GM23248 (cell line): Measurements from ENCODE around the gene ADAT2. TPM values are rescaled to one million over a fixed set of nuclear protein-coding genes. Genes with fewer than 3 reads are reported as not detected.

Experiments used
- DNase-seq: peaks from one replicate; pipeline ENCODE4 v3.0.0-alpha.2; 2015
- H2AFZ ChIP-seq: fragments of 200-600 bp; sonication (generic); 2 replicates; pipeline ENCODE4 v1.6.1; 2016; ENCODE audit warnings: antibody characterized with exemption
- H3F3A ChIP-seq: fragments of 200-600 bp; sonication (generic); 2 replicates; pipeline ENCODE4 v1.6.1; 2016; ENCODE audit warnings: mild to moderate bottlenecking, antibody characterized with exemption, mixed run types; ENCODE audit not compliant: insufficient read depth
- H3K27ac ChIP-seq: fragments of 200-600 bp; sonication (generic); 2 replicates; pipeline ENCODE4 v1.5.1; 2016; ENCODE audit warnings: mild to moderate bottlenecking
- H3K27me3 ChIP-seq: fragments of 200-600 bp; sonication (generic); replicated peaks from 2 replicates; pipeline ENCODE4 v1.6.1; 2016; ENCODE audit warnings: mild to moderate bottlenecking; ENCODE audit not compliant: insufficient read depth
- H3K36me3 ChIP-seq: fragments of 200-600 bp; sonication (generic); 2 replicates; pipeline ENCODE4 v1.6.1; 2016; ENCODE audit warnings: low read depth, mild to moderate bottlenecking
- H3K4me1 ChIP-seq: fragments of 200-600 bp; sonication (generic); 2 replicates; pipeline ENCODE4 v1.6.1; 2016; ENCODE audit warnings: mild to moderate bottlenecking; ENCODE audit not compliant: insufficient read depth
- H3K4me2 ChIP-seq: fragments of 200-600 bp; sonication (generic); one replicate; pipeline ENCODE4 v1.6.1; 2016; ENCODE audit warnings: mild to moderate bottlenecking; ENCODE audit not compliant: unreplicated experiment
- H3K4me3 ChIP-seq: fragments of 200-600 bp; sonication (generic); 2 replicates; pipeline ENCODE4 v1.5.1; 2016; ENCODE audit warnings: mild to moderate bottlenecking
- H3K79me2 ChIP-seq: fragments of 200-600 bp; sonication (generic); 2 replicates; pipeline ENCODE4 v1.6.1; 2016; ENCODE audit warnings: mild to moderate bottlenecking; ENCODE audit not compliant: insufficient read depth
- H3K9ac ChIP-seq: fragments of 200-600 bp; sonication (generic); 2 replicates; pipeline ENCODE4 v1.6.1; 2016; ENCODE audit warnings: mild to moderate bottlenecking
- H3K9me2 ChIP-seq: fragments of 200-600 bp; sonication (generic); 2 replicates; pipeline ENCODE4 v1.6.1; 2016; ENCODE audit warnings: mixed run types, mild to moderate bottlenecking, moderate library complexity; ENCODE audit not compliant: insufficient read depth
- H3K9me3 ChIP-seq: fragments of 200-600 bp; sonication (generic); one replicate; pipeline ENCODE4 v1.6.1; 2017; ENCODE audit warnings: low read depth
- H4K20me1 ChIP-seq: fragments of 200-600 bp; sonication (generic); 2 replicates; pipeline ENCODE4 v1.6.0; 2016; ENCODE audit not compliant: insufficient read depth
- EZH2 ChIP-seq: fragments of 200-600 bp; sonication (generic); IDR thresholded peaks from 2 replicates; pipeline ENCODE4 v1.6.1; 2018; ENCODE audit warnings: antibody characterized with exemption, mild to moderate bottlenecking; ENCODE audit not compliant: insufficient read depth, poor library complexity, severe bottlenecking
- EZH2phosphoT487 ChIP-seq: fragments of 200-600 bp; sonication (generic); IDR thresholded peaks from 2 replicates; pipeline ENCODE4 v1.6.1; 2018; ENCODE audit warnings: antibody characterized with exemption, moderate library complexity, mild to moderate bottlenecking, low read depth; ENCODE audit not compliant: insufficient read depth
- WGBS, 2 experiments: methylation state at CpG; one replicate each; pipeline ENCODE4 v1.1.6; 2015 to 2017; ENCODE audit warnings: low lambda C conversion rate in 2 of 2, low coverage in 1 of 2; ENCODE audit errors: missing lambda C conversion rate in 2 of 2; 5-methylcytosine and 5-hydroxymethylcytosine counted together
- in situ Hi-C: fragments of 300-500 bp; cut with MboI; formaldehyde crosslinking; loops from 2 replicates; pipeline ENCODE4 v1.15.0; 2020
- polyA plus RNA-seq: library from polyadenylated mRNA; unstranded; fragments of >200 nt; fragmentation: Nextera tagmentation; extraction: Ambion mirVana; gene quantifications from 2 replicates; pipeline ENCODE4 v1.2.1, GENCODE V29; 2016
- small RNA-seq: library from RNA; depleted of rRNA; stranded (forward); fragments of <200 nt; gene quantifications from one replicate; pipeline ENCODE3, GENCODE V24; 2014; ENCODE audit warnings: low read depth, low replicate concordance
- total RNA-seq: library from RNA; depleted of rRNA; stranded (reverse); fragments of >200 nt; shearing (Covaris generic); gene quantifications from 2 replicates; pipeline ENCODE4 v1.2.3, GENCODE V29; 2014; rRNA removed

ADAT2 gene
- total and polyA plus RNA-seq, 2 experiments from 2014 or later, result 3.2 to 4.2 TPM

DNA sequence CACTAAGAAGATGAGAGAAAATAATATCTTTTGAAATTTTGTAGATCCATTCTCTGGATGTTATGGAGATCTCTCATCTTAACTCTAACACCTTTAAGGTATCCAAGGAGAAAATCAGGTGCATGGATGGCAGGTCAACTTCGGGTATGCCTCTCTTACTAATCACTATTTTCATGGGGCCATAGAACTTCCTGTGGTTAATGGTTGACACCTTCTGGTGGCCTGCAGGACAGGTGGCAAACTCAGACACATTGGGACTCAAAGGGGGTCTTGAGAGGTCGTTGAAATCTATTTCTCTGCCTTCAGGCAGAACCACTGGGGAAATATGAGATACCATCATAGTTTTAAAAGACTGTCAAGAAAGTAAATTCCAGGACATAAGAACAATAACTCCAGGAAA, 76.5 kb downstream of the ADAT2 start:
- no peaks in the 10 kb centered on the region for H3K36me3 ChIP-seq
- no peak overlapping the region for H3K4me2 ChIP-seq
- H3K4me3 ChIP-seq, result no peak overlapping the region
- WGBS, 2 experiments, result 58 to 72% methylated on average over 2 of the region's 2 CpGs
- no peak overlapping the region for H3K9ac ChIP-seq
- H3K4me1 ChIP-seq, result no peaks in the 10 kb centered on the region
- no peak for DNase-seq
- H4K20me1 ChIP-seq, result no peaks in the 10 kb centered on the region
- H3F3A ChIP-seq, result no peaks in the 10 kb centered on the region
- no peaks in the 10 kb centered on the region for H3K27me3 ChIP-seq
- H3K9me3 ChIP-seq, result no peaks in the 10 kb centered on the region
- no peak overlapping the region for H2AFZ ChIP-seq
- no peaks in the 10 kb centered on the region for H3K79me2 ChIP-seq
- no peak overlapping the region for H3K27ac ChIP-seq
- in situ Hi-C loops, result no loop called here
- TF ChIP-seq EZH2phosphoT487 (no peak), EZH2 (no peak)
- no peaks in the 10 kb centered on the region for H3K9me2 ChIP-seq

Small RNA genes within 50 kb of the gene (small RNA-seq; reads per million reads assigned to genes)
- gene RNA5SP221, result not detected

Other genes starting within 250 kb of the ADAT2 start
- 15.0 and 20.1 TPM in 2 replicates for gene PEX3, start 110 bp upstream of the ADAT2 start, total RNA-seq
- 32.8 and 35.0 TPM in 2 replicates for gene PEX3, start 110 bp upstream of the ADAT2 start, polyA plus RNA-seq
- gene FUCA2, start 61.0 kb upstream of the ADAT2 start, total RNA-seq, result 57.2 and 63.0 TPM in 2 replicates
- 108 and 111 TPM in 2 replicates for gene FUCA2, start 61.0 kb upstream of the ADAT2 start, polyA plus RNA-seq
- gene PHACTR2, start 227.3 kb upstream of the ADAT2 start, total RNA-seq, result 39.0 and 41.9 TPM in 2 replicates
- 39.4 and 40.4 TPM in 2 replicates for gene PHACTR2, start 227.3 kb upstream of the ADAT2 start, polyA plus RNA-seq